SJSA1 (cell line): ENCODE results near the gene SLC22A15. TPM values are rescaled to one million over a fixed set of nuclear protein-coding genes. Genes with fewer than 3 reads are reported as not detected.

ENCODE experiments used
- DNase-seq, 2 experiments: peaks; one replicate each; pipeline ENCODE4 v3.0.0-alpha.2; 2015 to 2020; ENCODE audit warnings: low spot score in 2 of 2, low read depth in 1 of 2
- H3K27ac ChIP-seq: fragments of 250-450 bp; sonication (Bioruptor Pico); 2 replicates; pipeline ENCODE4 v1.5.1; 2020; ENCODE audit warnings: mild to moderate bottlenecking, moderate library complexity
- H3K27me3 ChIP-seq: fragments of 250-450 bp; sonication (Bioruptor Pico); replicated peaks from 2 replicates; pipeline ENCODE4 v1.5.1; 2020; ENCODE audit warnings: mild to moderate bottlenecking, moderate library complexity
- H3K36me3 ChIP-seq: fragments of 250-450 bp; sonication (Bioruptor Pico); 2 replicates; pipeline ENCODE4 v1.5.1; 2020; ENCODE audit warnings: mild to moderate bottlenecking
- H3K4me1 ChIP-seq: fragments of 250-450 bp; sonication (Bioruptor Pico); replicated peaks from 2 replicates; pipeline ENCODE4 v1.6.1; 2021; ENCODE audit warnings: mild to moderate bottlenecking
- H3K4me3 ChIP-seq: fragments of 250-450 bp; sonication (Bioruptor Pico); 2 replicates; pipeline ENCODE4 v1.5.1; 2020; ENCODE audit warnings: mild to moderate bottlenecking
- H3K9me3 ChIP-seq: fragments of 250-450 bp; sonication (Bioruptor Pico); replicated peaks from 2 replicates; pipeline ENCODE4 v1.5.1; 2020; ENCODE audit warnings: mild to moderate bottlenecking
- total RNA-seq: library from RNA; depleted of rRNA; stranded (reverse); fragments of >200 nt; shearing (Covaris generic); gene quantifications from 2 replicates; pipeline ENCODE4 v1.2.3, GENCODE V29; 2014; rRNA removed

Gene SLC22A15
- total RNA-seq, 1 experiment from 2014 or later, result 4.7 TPM

GRCh38 chr1:116107371-116107770, 131.1 kb downstream of the SLC22A15 start:
- Histone ChIP-seq H3K27me3 (no peaks in the 10 kb centered on the region), H3K4me1 (no peaks in the 10 kb centered on the region; the same call in 1 of the 2 replicates), H3K4me3 (no peak overlapping the region), H3K36me3 (no peaks in the 10 kb centered on the region), H3K27ac (no peak overlapping the region), H3K9me3 (no peaks in the 10 kb centered on the region)
- no peak for DNase-seq

- Histone ChIP-seq H3K4me3 (no peak within 1 kb of the TSS), H3K27me3 (no peaks in the 10 kb centered on the region), H3K36me3 (no peaks in the 10 kb centered on the region), H3K27ac (no peak within 1 kb of the TSS), H3K4me1 (peaks cover 12% of the 10 kb centered on the region), H3K9me3 (no peaks in the 10 kb centered on the region)
- no peak for DNase-seq
Measured at GRCh38 chr1:116110567-116111523, 134.5 kb downstream of the SLC22A15 start, which contains the start of gene MAB21L3. TSS of gene MAB21L3 (plus strand) at chr1:116111399. CDS start at chr1:116112616, 1,217 bp downstream.

GRCh38 chr1:116111524-116112021, 135.3 kb downstream of the SLC22A15 start:
- H3K9me3 ChIP-seq, result no peaks in the 10 kb centered on the region
- no peak for DNase-seq
- peaks cover 16% of the 10 kb centered on the region for H3K4me1 ChIP-seq
- no peak overlapping the region for H3K27ac ChIP-seq
- no peaks in the 10 kb centered on the region for H3K27me3 ChIP-seq
- no peak overlapping the region for H3K4me3 ChIP-seq
- no peaks in the 10 kb centered on the region for H3K36me3 ChIP-seq

GRCh38 chr1:116112388-116113140, 136.3 kb downstream of the SLC22A15 start:
- Histone ChIP-seq H3K4me3 (no peak overlapping the region), H3K36me3 (no peaks in the 10 kb centered on the region), H3K27me3 (no peaks in the 10 kb centered on the region), H3K4me1 (peaks cover 16% of the 10 kb centered on the region), H3K9me3 (no peaks in the 10 kb centered on the region), H3K27ac (no peak overlapping the region)
- no peak for DNase-seq

- Histone ChIP-seq H3K36me3 (no peaks in the 10 kb centered on the region), H3K4me1 (peaks cover 16% of the 10 kb centered on the region), H3K9me3 (no peaks in the 10 kb centered on the region), H3K27ac (no peak overlapping the region), H3K27me3 (no peaks in the 10 kb centered on the region), H3K4me3 (no peak overlapping the region)
- DNase-seq, result no peak
Measured at GRCh38 chr1:116113615-116114014, 137.3 kb downstream of the SLC22A15 start.

GRCh38 chr1:116115476-116116439, 139.4 kb downstream of the SLC22A15 start:
- Histone ChIP-seq H3K27ac (0 out of 2 replicates have a peak overlapping the region, but pooled peaks have one; percentile 28), H3K36me3 (no peaks in the 10 kb centered on the region)

GRCh38 chr1:116118471-116118870, 142.2 kb downstream of the SLC22A15 start:
- H3K36me3 ChIP-seq, result no peaks in the 10 kb centered on the region
- H3K27me3 ChIP-seq, result no peaks in the 10 kb centered on the region
- H3K9me3 ChIP-seq, result no peaks in the 10 kb centered on the region
- no peak overlapping the region for H3K27ac ChIP-seq
- DNase-seq, result no peak
- H3K4me3 ChIP-seq, result no peak overlapping the region
- H3K4me1 ChIP-seq, result peaks cover 19% of the 10 kb centered on the region

More at GRCh38 chr1:116115476-116116439, 139.4 kb downstream of the SLC22A15 start:
- Histone ChIP-seq H3K4me3 (no peak overlapping the region), H3K4me1 (peaks cover 16% of the 10 kb centered on the region), H3K27me3 (no peaks in the 10 kb centered on the region), H3K9me3 (no peaks in the 10 kb centered on the region)
- peak; percentile 58 to 64 for DNase-seq

Other genes with a start within 250 kb of the SLC22A15 start
- not detected in 2 replicates for gene CASQ2, start 207.8 kb upstream of the SLC22A15 start, total RNA-seq
- 0.11 TPM in 1 of 2 replicates, not detected in the other for gene NHLH2, start 135.4 kb upstream of the SLC22A15 start, total RNA-seq
- not detected in 2 replicates for gene MAB21L3, start 134.9 kb downstream of the SLC22A15 start, total RNA-seq